Pancreas (tissue), 10 donors: ENCODE results near the gene NCDN. TPM values are rescaled to one million over a fixed set of nuclear protein-coding genes. Genes with fewer than 3 reads are reported as not detected.

Experiments
- ATAC-seq, 4 donors: fragments of 200-7000 bp; cut with Tn5 transposase; one replicate each; pipeline versions ENCODE4 v1.8.0 to v1.9.1; 2020; ENCODE audit warnings: mild to moderate bottlenecking in 4 of 4, moderate library complexity in 4 of 4
- DNase-seq, 6 donors: peaks; one replicate each; pipeline ENCODE4 v3.0.0-alpha.2; 2020
- FAIRE-seq: peaks from 2 replicates; lab custom pipeline; 2012; peaks lifted over from hg19 to GRCh38; lab: Jason Lieb, UNC
- H3K27ac ChIP-seq, 4 donors: fragments of 200-600 bp; sonication (generic); 1 replicate in 3 of 4; 2 replicates in 1 of 4; pipeline versions ENCODE4 v1.5.0 to v1.8.0; 2020
- H3K27me3 ChIP-seq, 4 donors: fragments of 200-600 bp; one replicate each; pipeline ENCODE4 v1.8.0; 2021
- H3K36me3 ChIP-seq, 3 donors: fragments of 200-600 bp; sonication (generic) in 1 of 3; one replicate each; pipeline versions ENCODE4 v1.5.0 to v1.8.0; 2020 to 2021
- H3K4me1 ChIP-seq, 3 donors: fragments of 200-600 bp; one replicate each; pipeline ENCODE4 v1.8.0; 2021
- H3K4me3 ChIP-seq, 4 donors: fragments of 200-600 bp; sonication (generic) in 2 of 4; one replicate each; pipeline versions ENCODE4 v1.5.0 to v1.8.0; 2020 to 2021
- H3K9me3 ChIP-seq, 4 donors: fragments of 200-600 bp; one replicate each; pipeline ENCODE4 v1.8.0; 2021
- WGBS, 2 donors: extraction: QIAGEN DNeasy Blood & Tissue Kit; methylation state at CpG; one replicate each; pipeline ENCODE4 v1.1.7; 2013; 5-methylcytosine and 5-hydroxymethylcytosine counted together
- intact Hi-C, 3 donors: fragments of 100-400 bp; cut with DNase I; formaldehyde crosslinking; loops; one replicate each; pipeline versions ENCODE4 v1.11.1 to v1.14.2; 2022
- polyA plus RNA-seq, 2 donors: library from polyadenylated mRNA; stranded (reverse); fragments of 200-250 nt; gene quantifications; one replicate each; pipeline ENCODE4 v1.2.3, GENCODE V29; 2013
- total RNA-seq, 6 donors: library from RNA; stranded (reverse); fragmentation: NEBNext Ultra II Directional in 4 of 6; extraction: Animal tissue kit (Norgen Biotek cat#: 25700) in 4 of 6; gene quantifications; one replicate each; pipeline versions ENCODE4 v1.2.1 to v1.2.4, GENCODE V29; 2021 to 2023
- TF ChIP-seq, protein P1 (sequence below), 4 donors: fragments of 200-600 bp; sonication (generic) in 3 of 4; IDR thresholded peaks; one replicate each; pipeline versions ENCODE4 v1.5.0 to v1.8.0; 2021; ENCODE audit warnings: antibody characterized with exemption in 4 of 4
- donor health status: healthy with polysubstance abuse.
- donor health status: DM: no; HTN: no; CAD: no; lungs with moderate emphysema.
- donor health status: DM: no; HTN: no; CAD: no.
- donor health status: control.
- donor health status: control.
- donor health status: Bipolar disorder and iron deficiency.
- donor health status: DM: yes; HTN: yes; CAD: no.
- donor health status: DM: no; HTN: no; CAD: no.
- donor health status: DM: no; HTN: no; CAD: no.
- donor health status: DM: yes; HTN: yes; CAD: no.

The NCDN gene
- total and polyA plus RNA-seq, 8 donors, result 4.4 to 12.8 (median 7.2) TPM

GRCh38 chr1:35564037-35564883, 6.7 kb downstream of the NCDN start:
- whole genome bisulfite sequencing, 2 donors, result 66 to 69% methylated on average over 9 of the region's 9 CpGs
- FAIRE-seq, result no peak

DNA sequence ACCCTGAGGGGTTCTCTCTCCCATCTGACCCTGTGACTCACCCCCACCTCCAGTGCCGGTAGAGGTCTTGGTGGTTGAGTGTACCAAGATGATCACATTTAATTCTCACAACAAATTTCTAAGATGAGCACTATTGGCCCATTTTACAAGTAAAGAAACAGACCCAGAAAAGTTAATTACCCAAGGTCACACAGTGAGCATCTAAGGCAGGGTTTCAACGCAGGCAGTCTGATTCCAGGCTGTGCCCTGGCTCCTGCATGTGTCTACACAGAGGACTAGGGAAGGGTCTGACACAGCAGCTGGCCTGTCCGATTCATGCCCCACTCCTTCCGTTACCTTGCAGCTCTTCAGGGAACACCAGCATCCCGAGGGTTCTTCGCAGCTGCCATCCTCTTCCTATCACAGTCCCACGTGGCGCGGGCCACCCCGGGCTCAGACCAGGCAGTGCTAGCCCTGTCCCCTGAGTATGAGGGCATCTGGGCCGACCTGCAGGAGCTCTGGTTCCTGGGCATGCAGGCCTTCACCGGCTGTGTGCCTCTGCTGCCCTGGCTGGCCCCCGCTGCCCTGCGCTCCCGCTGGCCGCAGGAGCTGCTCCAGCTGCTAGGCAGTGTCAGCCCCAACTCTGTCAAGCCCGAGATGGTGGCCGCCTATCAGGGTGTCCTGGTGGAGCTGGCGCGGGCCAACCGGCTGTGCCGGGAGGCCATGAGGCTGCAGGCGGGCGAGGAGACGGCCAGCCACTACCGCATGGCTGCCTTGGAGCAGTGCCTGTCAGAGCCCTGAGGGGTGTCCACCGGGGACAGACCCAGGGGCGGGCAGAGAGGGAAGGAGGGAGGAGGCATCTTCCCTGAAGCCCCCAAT, 7.5 kb downstream of the NCDN start:
- peak in 1 of 6 donors; percentile 73 for DNase-seq
- Histone ChIP-seq H3K4me3 (no peak overlapping the region), H3K4me1 (no peaks in the 10 kb centered on the region), H3K9me3 (no peaks in the 10 kb centered on the region), H3K36me3 (no peaks in the 10 kb centered on the region), H3K27me3 (no peaks in the 10 kb centered on the region), H3K27ac (no peak overlapping the region)
- TF ChIP-seq, protein P1, sequence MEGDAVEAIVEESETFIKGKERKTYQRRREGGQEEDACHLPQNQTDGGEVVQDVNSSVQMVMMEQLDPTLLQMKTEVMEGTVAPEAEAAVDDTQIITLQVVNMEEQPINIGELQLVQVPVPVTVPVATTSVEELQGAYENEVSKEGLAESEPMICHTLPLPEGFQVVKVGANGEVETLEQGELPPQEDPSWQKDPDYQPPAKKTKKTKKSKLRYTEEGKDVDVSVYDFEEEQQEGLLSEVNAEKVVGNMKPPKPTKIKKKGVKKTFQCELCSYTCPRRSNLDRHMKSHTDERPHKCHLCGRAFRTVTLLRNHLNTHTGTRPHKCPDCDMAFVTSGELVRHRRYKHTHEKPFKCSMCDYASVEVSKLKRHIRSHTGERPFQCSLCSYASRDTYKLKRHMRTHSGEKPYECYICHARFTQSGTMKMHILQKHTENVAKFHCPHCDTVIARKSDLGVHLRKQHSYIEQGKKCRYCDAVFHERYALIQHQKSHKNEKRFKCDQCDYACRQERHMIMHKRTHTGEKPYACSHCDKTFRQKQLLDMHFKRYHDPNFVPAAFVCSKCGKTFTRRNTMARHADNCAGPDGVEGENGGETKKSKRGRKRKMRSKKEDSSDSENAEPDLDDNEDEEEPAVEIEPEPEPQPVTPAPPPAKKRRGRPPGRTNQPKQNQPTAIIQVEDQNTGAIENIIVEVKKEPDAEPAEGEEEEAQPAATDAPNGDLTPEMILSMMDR (IDR thresholded peaks at IDR 0.05), result no peak
- intact Hi-C loops, result loop anchor here in 2 of 3 donors (5.0 kb wide), 4 partner anchors 113 to 363 kb away; partner anchors contain the start of gene C1orf216 (in 2 of the 2)
- ATAC-seq, result no peak
- no peak for FAIRE-seq
- 82 to 86% methylated on average over 28 of the region's 28 CpGs for WGBS, 2 donors

More at GRCh38 chr1:35564037-35564883, 6.7 kb downstream of the NCDN start:
- Histone ChIP-seq H3K27ac (no peak overlapping the region), H3K27me3 (no peaks in the 10 kb centered on the region), H3K4me3 (no peak overlapping the region), H3K4me1 (no peaks in the 10 kb centered on the region), H3K9me3 (no peaks in the 10 kb centered on the region), H3K36me3 (no peaks in the 10 kb centered on the region)
- intact Hi-C loops, result loop anchor here in 2 of 3 donors (5.0 kb wide), 2 partner anchors 112 to 362 kb away; no protein-coding TSS in a partner anchor
- DNase-seq (peak; percentile 61 to 88 (median 81)), ATAC-seq (peak; percentile 38 to 68 (median 62))
- TF ChIP-seq, protein P1 (IDR thresholded peaks at IDR 0.05), result peak; percentile 56 to 73 (median 67)

DNA sequence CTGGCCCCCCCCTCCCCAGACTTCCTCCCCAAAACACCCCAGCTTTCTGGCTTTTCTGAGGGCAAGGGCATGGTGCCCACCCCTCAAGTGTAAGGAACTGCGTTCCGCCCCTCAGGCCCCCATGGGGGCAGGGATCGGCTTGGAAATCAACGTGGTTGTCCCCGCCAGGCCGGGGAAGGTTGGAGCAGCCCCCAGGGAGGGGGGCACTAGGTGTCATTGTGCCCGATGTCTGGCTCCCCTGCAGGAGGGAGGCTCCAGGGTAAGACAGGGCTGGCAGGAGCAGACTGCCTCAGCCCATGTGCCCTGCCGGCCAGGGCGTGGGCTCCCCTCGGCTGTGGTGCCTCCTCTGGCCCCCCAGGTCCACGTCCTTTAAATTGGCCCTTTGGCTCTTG, 8.1 kb downstream of the NCDN start:
- Histone ChIP-seq H3K9me3 (no peaks in the 10 kb centered on the region), H3K27me3 (no peaks in the 10 kb centered on the region), H3K27ac (no peak overlapping the region), H3K4me1 (no peaks in the 10 kb centered on the region), H3K36me3 (no peaks in the 10 kb centered on the region), H3K4me3 (no peak overlapping the region)
- DNase-seq, result peak in 1 of 6 donors; percentile 65
- WGBS, 2 donors, result 89 to 91% methylated on average over 9 to 11 of the region's 11 CpGs
- intact Hi-C loops, result loop anchor here in 2 of 3 donors (5.0 kb wide), 2 partner anchors 152 to 207 kb away; partner anchors contain the start of gene C1orf216 (in 2 of the 2)
- no peak for ATAC-seq
- no peak for FAIRE-seq
- TF ChIP-seq, protein P1 (IDR thresholded peaks at IDR 0.05), result no peak

DNA sequence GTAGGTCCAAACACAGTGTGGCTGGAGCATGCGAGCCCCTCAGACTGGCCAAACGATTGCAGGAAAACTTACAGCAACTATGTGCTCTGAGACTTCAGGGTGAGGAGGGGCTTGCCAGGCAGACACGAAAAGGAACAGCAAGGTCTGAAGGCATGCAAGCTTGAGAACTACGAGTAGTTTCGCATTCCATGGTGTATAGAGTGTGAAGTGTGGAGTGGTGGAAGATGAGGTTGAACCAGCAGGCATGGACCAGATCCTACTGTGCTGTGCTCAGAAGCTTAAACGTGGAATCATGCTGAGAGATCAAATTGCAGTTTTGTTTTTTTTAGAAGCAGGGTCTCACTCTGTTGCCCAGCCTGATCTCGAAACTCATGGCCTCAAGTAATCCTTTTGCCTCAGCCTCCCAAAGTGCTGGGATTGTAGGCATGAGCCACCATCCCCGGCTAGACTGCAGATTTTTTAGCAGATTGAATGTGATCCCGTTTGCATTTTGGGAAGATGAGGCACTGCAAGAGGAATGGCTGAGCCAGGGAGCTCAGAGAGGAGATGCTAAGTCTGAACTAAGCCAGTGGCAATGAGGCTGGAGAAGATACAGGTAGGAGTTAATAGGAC, 10.5 kb downstream of the NCDN start:
- H3K4me1 ChIP-seq, result no peaks in the 10 kb centered on the region
- 61 to 66% methylated on average over 9 of the region's 9 CpGs for WGBS, 2 donors
- no peaks in the 10 kb centered on the region for H3K36me3 ChIP-seq
- H3K9me3 ChIP-seq, result no peaks in the 10 kb centered on the region
- DNase-seq, result no peak
- no peak for FAIRE-seq
- ATAC-seq, result no peak
- no peaks in the 10 kb centered on the region for H3K27me3 ChIP-seq
- no peak overlapping the region for H3K4me3 ChIP-seq
- no peak overlapping the region for H3K27ac ChIP-seq
- intact Hi-C loops, result loop anchor here in 2 of 3 donors (5.0 kb wide), 2 partner anchors 149 to 204 kb away; partner anchors contain the start of gene C1orf216 (in 2 of the 2)
- TF ChIP-seq, protein P1 (IDR thresholded peaks at IDR 0.05), result no peak
